Stimulated activated CD8-positive, alpha-beta memory T cell treated with anti-CD3 and anti-CD28 coated beads, Interleukin-7, amount 100 ng/mL, for 48 hours (primary cell): ENCODE data around the gene ZNF276.
"Not testable (repeated sequence)": the region's sequence is repeated elsewhere in the genome, so short reads cannot be mapped to it uniquely, and the experiment has no call there.

Experiments used
- DNase-seq, 2 donors: peaks; one replicate each; pipeline ENCODE4 v3.0.0-alpha.2; 2020; ENCODE audit warnings: low read depth in 1 of 2; ENCODE audit errors: extremely low read depth in 1 of 2

Gene ZNF276

GRCh38 chr16:89695875-89696669 is 25.3 kb upstream of the ZNF276 start:
- no peak for DNase-seq

GRCh38 chr16:89696670-89697128 is 24.6 kb upstream of the ZNF276 start:
- DNase-seq, result no peak

GRCh38 chr16:89697161-89697615 is 24.1 kb upstream of the ZNF276 start:
- DNase-seq, result no peak

GRCh38 chr16:89697616-89698331 is 23.6 kb upstream of the ZNF276 start:
- DNase-seq, result no peak

GRCh38 chr16:89698717-89699116 is 22.6 kb upstream of the ZNF276 start:
- DNase-seq, result not testable (repeated sequence)

DNA sequence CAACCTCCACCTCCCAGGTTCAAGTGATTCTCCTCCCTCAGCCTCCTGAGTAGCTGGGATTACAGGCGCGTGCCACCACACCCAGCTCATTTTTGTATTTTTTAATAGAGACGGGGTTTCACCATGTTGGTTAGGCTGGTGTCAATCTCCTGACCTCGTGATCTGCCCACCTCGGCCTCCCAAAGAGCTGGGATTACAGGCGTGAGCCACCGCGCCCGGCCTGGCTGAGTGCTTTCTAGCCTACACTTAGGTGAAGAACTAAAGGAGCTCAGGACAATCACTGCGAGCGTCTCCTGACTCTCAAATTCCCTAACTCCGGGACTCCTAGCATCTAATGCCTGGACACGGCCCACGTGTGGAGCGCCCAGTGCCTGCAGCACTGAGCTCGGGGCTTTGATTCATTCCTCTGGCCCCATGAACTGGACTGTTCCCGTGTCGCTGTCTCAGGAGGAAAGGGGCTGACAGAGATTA is 21.7 kb upstream of the ZNF276 start:
- DNase-seq, result not testable (repeated sequence)

GRCh38 chr16:89700100-89700648 is 21.2 kb upstream of the ZNF276 start:
- peak; percentile 89 to 97 for DNase-seq

GRCh38 chr16:89700649-89701424 is 20.5 kb upstream of the ZNF276 start:
- no peak for DNase-seq

- DNase-seq, result peak; percentile 90 to 96
Observed at GRCh38 chr16:89701425-89702406, 19.6 kb upstream of the ZNF276 start, which contains the start of gene SPATA2L. Gene SPATA2L, minus strand, starts transcription at chr16:89701705. Its CDS starts 473 bp downstream, at chr16:89701232.

GRCh38 chr16:89704281-89704680 is 17.1 kb upstream of the ZNF276 start:
- no peak for DNase-seq

DNA sequence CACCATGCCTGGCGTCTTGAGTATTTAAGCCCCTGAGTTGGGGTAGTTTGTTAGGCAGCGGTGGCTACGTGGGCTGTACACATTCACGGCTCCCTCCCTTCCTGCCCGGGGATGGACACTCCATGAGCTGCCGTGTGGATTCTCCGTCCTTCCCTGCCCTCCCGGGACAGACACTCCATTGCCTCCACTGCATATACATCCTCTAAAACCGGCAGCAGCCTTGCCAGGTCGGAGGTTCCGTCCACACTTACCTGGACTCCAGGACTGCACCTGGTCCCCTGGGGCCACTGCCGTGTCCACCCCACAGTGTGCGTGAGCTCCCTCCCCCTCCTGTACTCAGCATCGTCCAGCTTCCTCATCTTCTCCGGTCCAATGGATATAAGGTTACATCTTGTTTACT is 16.3 kb upstream of the ZNF276 start:
- DNase-seq, result no peak

GRCh38 chr16:89706518-89707260 is 14.6 kb upstream of the ZNF276 start:
- DNase-seq, result no peak

- DNase-seq, result no peak
Observed at GRCh38 chr16:89707695-89708094, 13.6 kb upstream of the ZNF276 start.

DNA sequence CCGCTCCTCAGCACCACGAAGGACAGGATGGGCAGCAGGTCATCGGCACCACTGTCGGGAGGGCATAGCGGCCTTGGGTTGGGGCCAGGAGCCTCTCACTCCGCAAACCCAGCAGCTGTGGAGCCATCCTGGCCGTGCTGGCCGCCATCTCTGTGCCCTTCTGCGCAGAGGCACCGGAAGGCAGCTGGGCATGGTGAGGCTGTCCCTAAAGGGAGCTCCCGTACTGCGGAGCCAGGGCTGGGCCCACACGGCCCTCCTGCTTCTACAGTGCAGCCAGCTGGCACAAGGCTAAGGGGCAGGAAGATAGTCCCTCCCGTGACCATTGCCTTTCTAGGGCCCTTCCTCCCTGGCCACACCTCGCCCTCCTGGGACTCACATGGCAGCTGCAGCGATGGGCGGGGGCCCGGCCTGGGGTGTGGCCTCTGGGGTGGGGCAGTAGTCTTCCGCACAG is 12.8 kb upstream of the ZNF276 start:
- DNase-seq, result no peak

- no peak for DNase-seq
Observed at GRCh38 chr16:89709166-89709565, 12.2 kb upstream of the ZNF276 start.

GRCh38 chr16:89709716-89710432 is 11.5 kb upstream of the ZNF276 start:
- DNase-seq, result no peak

DNA sequence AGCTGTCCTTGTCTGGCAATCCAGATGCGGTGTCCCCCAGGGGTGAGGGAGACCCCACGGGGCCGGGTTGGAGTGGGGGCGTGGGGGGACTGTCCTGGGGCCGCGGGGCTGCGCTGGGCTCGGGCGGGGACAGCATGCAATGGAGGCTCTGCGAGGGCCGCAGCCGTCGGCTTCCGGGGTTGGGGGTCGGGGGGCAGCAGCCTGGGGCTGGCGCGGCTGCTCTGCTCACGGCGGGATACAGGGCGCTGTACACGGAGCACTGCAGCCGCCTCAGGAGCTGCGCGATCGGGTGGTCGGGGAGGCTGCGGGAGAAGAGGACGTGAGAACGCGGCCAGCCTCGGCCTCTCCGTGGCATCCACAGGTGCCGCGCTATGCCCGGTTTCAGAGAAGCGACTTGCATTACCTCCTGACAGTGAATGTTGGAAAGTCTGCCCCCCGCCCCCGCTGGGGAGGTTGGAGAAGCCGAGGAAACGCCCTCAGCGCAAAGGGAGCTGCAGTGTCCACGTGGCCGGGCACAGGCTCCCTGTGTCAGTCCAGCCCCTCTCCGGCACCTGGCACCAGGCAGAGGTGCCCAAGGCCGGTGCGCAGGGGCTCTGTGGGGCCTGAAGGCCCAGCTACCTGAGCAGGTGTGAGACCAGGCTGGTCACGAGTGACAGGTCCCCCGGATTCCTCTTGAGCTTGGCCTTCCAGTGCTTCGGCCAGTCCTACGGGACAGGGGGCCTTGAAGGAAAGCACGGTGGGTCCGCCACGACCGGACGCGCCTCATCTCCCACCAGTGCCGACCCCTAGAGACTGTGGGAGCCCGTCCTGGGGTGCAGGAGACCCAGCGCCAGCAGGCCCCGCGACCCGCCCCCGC is 10.4 kb upstream of the ZNF276 start:
- DNase-seq, result no peak
